ENCODE measurements around the gene TERT. TPM values are rescaled to one million over a fixed set of nuclear protein-coding genes. Genes with fewer than 3 reads are reported as not detected.
"Not testable (repeated sequence)": the region's sequence is repeated elsewhere in the genome, so short reads cannot be mapped to it uniquely, and the experiment has no call there.

Gene TERT
- total RNA-seq, 2 donors from 2014 or later: 7.1 to 9.8 TPM

- H3K9me3 ChIP-seq (ENCODE audit: control insufficient read depth, low read length): no peaks in the 10 kb centered on the region
- TF ChIP-seq CTCF (conservative IDR thresholded peaks at IDR 0.05): no peak
- H3K4me3 ChIP-seq (ENCODE audit: low read length): no peak overlapping the region
- WGBS, 2 experiments (ENCODE audit: insufficient coverage in 1 of 2, insufficient read length in 1 of 2): 39 to 71% methylated on average over 3 to 7 of the region's 7 CpGs
- H3K27me3 Mint-ChIP-seq (ENCODE audit: insufficient read depth): no peaks in the 10 kb centered on the region
- no peaks in the 10 kb centered on the region for H3K36me3 Mint-ChIP-seq (ENCODE audit: low read depth)
- no peaks in the 10 kb centered on the region for H3K4me1 ChIP-seq (ENCODE audit: control insufficient read depth, insufficient read depth, low read length)
- H3K4me3 Mint-ChIP-seq: no peak overlapping the region
- no peak overlapping the region for H3K27ac Mint-ChIP-seq
- H3K9ac ChIP-seq (ENCODE audit: extremely low read depth, low read length, poor library complexity, severe bottlenecking): no peak overlapping the region
- no peaks in the 10 kb centered on the region for H3K4me1 Mint-ChIP-seq
- no peak overlapping the region for H3K27ac ChIP-seq (ENCODE audit: low read depth, low read length)
- no peaks in the 10 kb centered on the region for H3K9me3 Mint-ChIP-seq
- no peaks in the 10 kb centered on the region for H3K27me3 ChIP-seq (ENCODE audit: control insufficient read depth, insufficient read depth, low read length, poor library complexity, severe bottlenecking)
- DNase-seq: no peak
- H3K36me3 ChIP-seq (ENCODE audit: control insufficient read depth, insufficient read depth, low read length): no peaks in the 10 kb centered on the region
Measured at GRCh38 chr5:1229822-1230221, 65.0 kb downstream of the TERT start.

GRCh38 chr5:1229023-1229422, 65.8 kb downstream of the TERT start:
- not testable (repeated sequence) for H3K9ac ChIP-seq (ENCODE audit: extremely low read depth, low read length, poor library complexity, severe bottlenecking); H3K27me3 Mint-ChIP-seq (ENCODE audit: insufficient read depth); H3K36me3 Mint-ChIP-seq (ENCODE audit: low read depth); H3K9me3 ChIP-seq (ENCODE audit: control insufficient read depth, low read length); H3K4me1 ChIP-seq (ENCODE audit: control insufficient read depth, insufficient read depth, low read length); H3K4me1 Mint-ChIP-seq; H3K27ac Mint-ChIP-seq; H3K9me3 Mint-ChIP-seq; H3K4me3 Mint-ChIP-seq; H3K27ac ChIP-seq (ENCODE audit: low read depth, low read length); DNase-seq; H3K4me3 ChIP-seq (ENCODE audit: low read length); H3K36me3 ChIP-seq (ENCODE audit: control insufficient read depth, insufficient read depth, low read length); H3K27me3 ChIP-seq (ENCODE audit: control insufficient read depth, insufficient read depth, low read length, poor library complexity, severe bottlenecking)
- WGBS, 2 experiments (ENCODE audit: insufficient coverage in 1 of 2, insufficient read length in 1 of 2): 88 to 100% methylated on average over 8 to 11 of the region's 11 CpGs

- H3K36me3 ChIP-seq (ENCODE audit: control insufficient read depth, insufficient read depth, low read length): no peaks in the 10 kb centered on the region
- no peak overlapping the region for H3K27ac ChIP-seq (ENCODE audit: low read depth, low read length)
- no peak overlapping the region for H3K27ac Mint-ChIP-seq
- 81 to 87% methylated on average over 15 of the region's 15 CpGs for WGBS, 2 experiments (ENCODE audit: insufficient coverage in 1 of 2, insufficient read length in 1 of 2)
- no peaks in the 10 kb centered on the region for H3K27me3 Mint-ChIP-seq (ENCODE audit: insufficient read depth)
- DNase-seq: no peak
- H3K4me1 Mint-ChIP-seq: no peaks in the 10 kb centered on the region
- H3K4me3 ChIP-seq (ENCODE audit: low read length): no peak overlapping the region
- no peaks in the 10 kb centered on the region for H3K27me3 ChIP-seq (ENCODE audit: control insufficient read depth, insufficient read depth, low read length, poor library complexity, severe bottlenecking)
- no peak overlapping the region for H3K9ac ChIP-seq (ENCODE audit: extremely low read depth, low read length, poor library complexity, severe bottlenecking)
- H3K36me3 Mint-ChIP-seq (ENCODE audit: low read depth): no peaks in the 10 kb centered on the region
- no peaks in the 10 kb centered on the region for H3K4me1 ChIP-seq (ENCODE audit: control insufficient read depth, insufficient read depth, low read length)
- no peak overlapping the region for H3K4me3 Mint-ChIP-seq
- no peaks in the 10 kb centered on the region for H3K9me3 ChIP-seq (ENCODE audit: control insufficient read depth, low read length)
- no peaks in the 10 kb centered on the region for H3K9me3 Mint-ChIP-seq
- no peak for TF ChIP-seq CTCF (conservative IDR thresholded peaks at IDR 0.05)
Measured at GRCh38 chr5:1228120-1228519, 66.7 kb downstream of the TERT start.

GRCh38 chr5:1227667-1228066, 67.2 kb downstream of the TERT start:
- Mint-ChIP-seq H3K4me1 (no peaks in the 10 kb centered on the region), H3K27me3 (ENCODE audit: insufficient read depth) (no peaks in the 10 kb centered on the region), H3K36me3 (ENCODE audit: low read depth) (no peaks in the 10 kb centered on the region), H3K4me3 (no peak overlapping the region), H3K9me3 (no peaks in the 10 kb centered on the region), H3K27ac (no peak overlapping the region)
- H3K4me3 ChIP-seq (ENCODE audit: low read length): no peak overlapping the region
- no peak overlapping the region for H3K9ac ChIP-seq (ENCODE audit: extremely low read depth, low read length, poor library complexity, severe bottlenecking)
- TF ChIP-seq CTCF (conservative IDR thresholded peaks at IDR 0.05): no peak
- no peaks in the 10 kb centered on the region for H3K9me3 ChIP-seq (ENCODE audit: control insufficient read depth, low read length)
- H3K36me3 ChIP-seq (ENCODE audit: control insufficient read depth, insufficient read depth, low read length): no peaks in the 10 kb centered on the region
- no peak overlapping the region for H3K27ac ChIP-seq (ENCODE audit: low read depth, low read length)
- no peaks in the 10 kb centered on the region for H3K4me1 ChIP-seq (ENCODE audit: control insufficient read depth, insufficient read depth, low read length)
- H3K27me3 ChIP-seq (ENCODE audit: control insufficient read depth, insufficient read depth, low read length, poor library complexity, severe bottlenecking): no peaks in the 10 kb centered on the region
- 88 to 89% methylated on average over 13 to 14 of the region's 14 CpGs for WGBS, 2 experiments (ENCODE audit: insufficient coverage in 1 of 2, insufficient read length in 1 of 2)
- no peak for DNase-seq
